Prostate gland (tissue), 2 donors: Measurements from ENCODE around the gene KCNC1. TPM values are rescaled to one million over a fixed set of nuclear protein-coding genes. Genes with fewer than 3 reads are reported as not detected.

Experiments used
- DNase-seq: peaks from one replicate; pipeline ENCODE4 v3.0.0-alpha.2; 2019; ENCODE audit warnings: low spot score
- H3K27ac ChIP-seq, 2 donors: fragments of 200-600 bp; sonication (generic); 2 replicates each; pipeline ENCODE4 v1.5.1; 2017 to 2019
- H3K27me3 ChIP-seq: fragments of 200-600 bp; sonication (generic); replicated peaks from 2 replicates; pipeline ENCODE4 v1.5.1; 2019; ENCODE audit not compliant: insufficient read depth
- H3K36me3 ChIP-seq, 2 donors: fragments of 200-600 bp; sonication (generic); 1 replicate in 1 of 2; 2 replicates in 1 of 2; pipeline versions ENCODE4 v1.5.1 to v1.8.1; 2017 to 2019
- H3K4me1 ChIP-seq: fragments of 200-600 bp; sonication (generic); replicated peaks from 2 replicates; pipeline ENCODE4 v1.5.1; 2019
- H3K4me3 ChIP-seq, 2 donors: fragments of 200-600 bp; sonication (generic); 2 replicates each; pipeline ENCODE4 v1.5.1; 2017 to 2019
- H3K9me3 ChIP-seq: fragments of 200-600 bp; sonication (generic); 2 replicates; pipeline ENCODE4 v1.5.1; 2017
- CTCF ChIP-seq, 4 experiments: fragments of 200-600 bp in 2 of 4; fragments of 450-650 bp in 2 of 4; sonication (generic) in 2 of 4; IDR thresholded peaks; 1 replicate in 3 of 4; 2 replicates in 1 of 4; pipeline ENCODE4 v1.5.1; 2016 to 2019; ENCODE audit warnings: antibody characterized with exemption in 4 of 4, mild to moderate bottlenecking in 2 of 4, moderate library complexity in 2 of 4
- POLR2A ChIP-seq: fragments of 450-650 bp; IDR thresholded peaks from one replicate; pipeline ENCODE4 v1.6.1; 2016; ENCODE audit warnings: antibody characterized with exemption, mild to moderate bottlenecking
- POLR2AphosphoS5 ChIP-seq: sonication (generic); formaldehyde crosslinking; IDR thresholded peaks from one replicate; pipeline ENCODE4 v1.6.1; 2017; ENCODE audit warnings: antibody characterized with exemption
- WGBS: methylation state at CpG from one replicate; pipeline ENCODE4 v1.1.5; 2018; 5-methylcytosine and 5-hydroxymethylcytosine counted together
- intact Hi-C: fragments of 100-400 bp; cut with DNase I; formaldehyde crosslinking; loops from one replicate; pipeline ENCODE4 v1.14.2; 2022
- total RNA-seq, 2 donors: library from RNA; depleted of rRNA; stranded (reverse); fragments of >200 nt; gene quantifications; one replicate each; pipeline ENCODE4 v1.1.0, GENCODE V29; 2016

Gene KCNC1
- total RNA-seq, 2 donors from 2014 or later: 3.0 TPM; not detected in 1

DNA sequence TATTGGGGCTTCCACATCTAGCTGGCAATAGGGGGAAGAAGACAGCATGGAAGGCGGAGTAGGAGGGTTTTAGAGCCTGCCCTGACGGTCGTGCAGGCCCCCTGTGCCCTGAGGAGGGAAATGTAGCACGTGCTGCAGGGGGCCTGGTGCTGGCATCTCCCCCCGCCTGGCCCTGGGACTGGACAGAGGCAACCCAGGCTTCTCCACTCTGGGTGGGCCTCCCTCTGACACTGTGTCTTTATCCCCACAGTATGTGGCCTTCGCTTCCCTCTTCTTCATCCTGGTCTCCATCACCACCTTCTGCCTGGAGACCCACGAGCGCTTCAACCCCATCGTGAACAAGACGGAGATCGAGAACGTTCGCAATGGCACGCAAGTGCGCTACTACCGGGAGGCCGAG lies 36.8 kb downstream of the KCNC1 start:
- intact Hi-C loops: no loop called here
- no peaks in the 10 kb centered on the region for H3K36me3 ChIP-seq
- no peak overlapping the region for H3K27ac ChIP-seq
- TF ChIP-seq POLR2AphosphoS5 (no peak), CTCF (IDR thresholded peaks at IDR 0.05) (no peak), POLR2A (no peak)
- 97% methylated on average over 17 of the region's 17 CpGs for WGBS
- H3K27me3 ChIP-seq: no peaks in the 10 kb centered on the region
- H3K4me3 ChIP-seq: no peak overlapping the region
- H3K9me3 ChIP-seq: no peaks in the 10 kb centered on the region
- H3K4me1 ChIP-seq: no peaks in the 10 kb centered on the region
- DNase-seq: no peak

GRCh38 chr11:17771841-17772401 lies 37.3 kb downstream of the KCNC1 start:
- H3K27me3 ChIP-seq: no peaks in the 10 kb centered on the region
- no peak for TF ChIP-seq CTCF (IDR thresholded peaks at IDR 0.05)
- no peak for TF ChIP-seq POLR2A
- TF ChIP-seq POLR2AphosphoS5: no peak
- intact Hi-C loops: no loop called here
- no peak overlapping the region for H3K27ac ChIP-seq
- no peaks in the 10 kb centered on the region for H3K36me3 ChIP-seq
- WGBS: 98% methylated on average over 37 of the region's 37 CpGs
- no peaks in the 10 kb centered on the region for H3K4me1 ChIP-seq
- H3K9me3 ChIP-seq: no peaks in the 10 kb centered on the region
- DNase-seq: no peak
- no peak overlapping the region for H3K4me3 ChIP-seq

GRCh38 chr11:17772704-17773600 lies 38.4 kb downstream of the KCNC1 start:
- intact Hi-C loops: no loop called here
- no peak for TF ChIP-seq CTCF (IDR thresholded peaks at IDR 0.05)
- no peak for TF ChIP-seq POLR2AphosphoS5
- no peak for TF ChIP-seq POLR2A
- Histone ChIP-seq H3K27me3 (no peaks in the 10 kb centered on the region), H3K9me3 (no peaks in the 10 kb centered on the region), H3K4me3 (no peak overlapping the region), H3K36me3 (no peaks in the 10 kb centered on the region), H3K4me1 (no peaks in the 10 kb centered on the region), H3K27ac (no peak overlapping the region)
- WGBS: 94% methylated on average over 31 of the region's 31 CpGs
- no peak for DNase-seq

GRCh38 chr11:17773674-17774073 lies 39.1 kb downstream of the KCNC1 start:
- no peaks in the 10 kb centered on the region for H3K27me3 ChIP-seq
- intact Hi-C loops: no loop called here
- H3K4me1 ChIP-seq: no peaks in the 10 kb centered on the region
- H3K27ac ChIP-seq: no peak overlapping the region
- 95% methylated on average over 6 of the region's 6 CpGs for WGBS
- no peak for DNase-seq
- TF ChIP-seq POLR2AphosphoS5: no peak
- no peak for TF ChIP-seq CTCF (IDR thresholded peaks at IDR 0.05)
- TF ChIP-seq POLR2A: no peak
- H3K36me3 ChIP-seq: no peaks in the 10 kb centered on the region
- H3K9me3 ChIP-seq: no peaks in the 10 kb centered on the region
- H3K4me3 ChIP-seq: no peak overlapping the region
